Activated CD8-positive, alpha-beta memory T cell treated with anti-CD3 and anti-CD28 coated beads, Interleukin-2, amount 50 U/mL, for 48 hours (primary cell): ENCODE results near the gene PPP1R15B.

Experiments used
- DNase-seq: peaks from one replicate; pipeline ENCODE4 v3.0.0-alpha.2; 2020

The PPP1R15B gene

GRCh38 chr1:204398197-204399125, 13.2 kb downstream of the PPP1R15B start:
- DNase-seq = no peak

GRCh38 chr1:204396015-204396583, 15.5 kb downstream of the PPP1R15B start:
- DNase-seq = no peak

GRCh38 chr1:204391629-204392028, 20.0 kb downstream of the PPP1R15B start:
- DNase-seq = no peak

- no peak for DNase-seq
Measured at GRCh38 chr1:204390751-204391466, 20.7 kb downstream of the PPP1R15B start.

GRCh38 chr1:204385727-204386126, 25.9 kb downstream of the PPP1R15B start:
- no peak for DNase-seq

- DNase-seq = peak; percentile 36
Measured at GRCh38 chr1:204384636-204385352, 26.8 kb downstream of the PPP1R15B start.

- DNase-seq = no peak
Measured at GRCh38 chr1:204383163-204383904, 28.3 kb downstream of the PPP1R15B start.

GRCh38 chr1:204382714-204383083, 28.9 kb downstream of the PPP1R15B start:
- DNase-seq = no peak

- DNase-seq = no peak
Measured at GRCh38 chr1:204380293-204380831, 31.3 kb downstream of the PPP1R15B start.

- DNase-seq = peak; percentile 81
Measured at GRCh38 chr1:204377800-204378668, 33.6 kb downstream of the PPP1R15B start.

GRCh38 chr1:204376919-204377799, 34.5 kb downstream of the PPP1R15B start:
- no peak for DNase-seq

- no peak for DNase-seq
Measured at GRCh38 chr1:204376465-204376864, 35.2 kb downstream of the PPP1R15B start.

GRCh38 chr1:204373911-204374310, 37.7 kb downstream of the PPP1R15B start:
- peak; percentile 1 for DNase-seq

GRCh38 chr1:204370176-204370575, 41.4 kb downstream of the PPP1R15B start:
- DNase-seq = no peak

- no peak for DNase-seq
Measured at GRCh38 chr1:204368996-204369726, 42.5 kb downstream of the PPP1R15B start.

- no peak for DNase-seq
Measured at GRCh38 chr1:204367956-204368355, 43.7 kb downstream of the PPP1R15B start.

- no peak for DNase-seq
Measured at GRCh38 chr1:204367193-204367858, 44.3 kb downstream of the PPP1R15B start.

- DNase-seq = no peak
Measured at GRCh38 chr1:204366759-204367158, 44.9 kb downstream of the PPP1R15B start.
